IMR-90 (cell line): ENCODE measurements around the gene GLTPD2. TPM values are rescaled to one million over a fixed set of nuclear protein-coding genes. Genes with fewer than 3 reads are reported as not detected.

Experiments
- ATAC-seq: fragments of 200-7000 bp; cut with Tn5 transposase; 2 replicates; pipeline ENCODE4 v1.9.1; 2020; ENCODE audit warnings: low read depth, mild to moderate bottlenecking, moderate library complexity
- BruUV-seq: library from RNA; stranded (reverse); fragments of 400-500 nt; replicated peaks from 2 replicates; lab custom pipeline; 2021; lab: Mats Ljungman, UMichigan
- CTCF ChIA-PET: fragments of 300-600 bp; formaldehyde crosslinking; extraction: SDS; loops from one replicate; lab custom pipeline; 2021; ENCODE audit warnings: antibody characterized with exemption; lab: Yijun Ruan, JAX
- POLR2A ChIA-PET: fragments of 300-600 bp; sonication (Branson Sonifier 250); formaldehyde crosslinking; loops from one replicate; lab custom pipeline; 2022; ENCODE audit warnings: antibody characterized with exemption; ENCODE audit not compliant: unreplicated experiment; lab: Charles Lee
- DNase-seq: peaks from one replicate; pipeline ENCODE4 v3.0.0; 2013
- H2AFZ ChIP-seq: replicated peaks from 2 replicates; pipeline ENCODE3; 2013; ENCODE audit warnings: low read length, mild to moderate bottlenecking; ENCODE audit not compliant: poor library complexity
- H2AK5ac ChIP-seq: 2 replicates; pipeline ENCODE4 v1.6.1; 2013; ENCODE audit warnings: low read depth, low read length, inconsistent platforms
- H2AK9ac ChIP-seq: replicated peaks from 2 replicates; pipeline ENCODE3; 2013; ENCODE audit warnings: mild to moderate bottlenecking, low read depth, low read length, moderate library complexity; ENCODE audit not compliant: poor library complexity
- H2BK120ac ChIP-seq: 2 replicates; pipeline ENCODE4 v1.6.1; 2013; ENCODE audit warnings: low read depth, low read length, inconsistent platforms
- H2BK15ac ChIP-seq: 3 replicates; pipeline ENCODE4 v1.6.1; 2013; ENCODE audit warnings: low read depth, low read length, inconsistent platforms
- H2BK20ac ChIP-seq: 2 replicates; pipeline ENCODE4 v1.6.1; 2013; ENCODE audit warnings: low read depth, mild to moderate bottlenecking, inconsistent platforms, low read length, moderate library complexity
- H2BK5ac ChIP-seq: 2 replicates; pipeline ENCODE4 v1.6.1; 2013; ENCODE audit warnings: mild to moderate bottlenecking, low read depth, low read length, inconsistent platforms; ENCODE audit not compliant: poor library complexity, severe bottlenecking
- H3K14ac ChIP-seq: replicated peaks from 2 replicates; pipeline ENCODE4 v1.6.1; 2013; ENCODE audit warnings: low read depth, low read length, inconsistent platforms
- H3K18ac ChIP-seq: 2 replicates; pipeline ENCODE4 v1.6.1; 2013; ENCODE audit warnings: low read depth, low read length, control low read depth
- H3K23ac ChIP-seq: 2 replicates; pipeline ENCODE4 v1.6.1; 2013; ENCODE audit warnings: low read depth, low read length, inconsistent platforms
- H3K27ac ChIP-seq: 2 replicates; pipeline ENCODE4 v1.5.1; 2013; ENCODE audit warnings: mild to moderate bottlenecking, control low read depth, low read length; ENCODE audit not compliant: insufficient read depth
- H3K27me3 ChIP-seq: 2 replicates; pipeline ENCODE4 v1.6.1; 2013; ENCODE audit warnings: low read length; ENCODE audit not compliant: control insufficient read depth, insufficient read depth
- H3K36me3 ChIP-seq: 2 replicates; pipeline ENCODE4 v1.6.1; 2013; ENCODE audit warnings: low read length, mixed read lengths; ENCODE audit not compliant: control insufficient read depth, insufficient read depth
- H3K4ac ChIP-seq: 2 replicates; pipeline ENCODE4 v1.6.1; 2013; ENCODE audit warnings: low read depth, low read length, inconsistent platforms
- H3K4me1 ChIP-seq: 2 replicates; pipeline ENCODE4 v1.6.1; 2013; ENCODE audit warnings: low read length, mixed read lengths; ENCODE audit not compliant: control insufficient read depth, insufficient read depth
- H3K4me2 ChIP-seq: 2 replicates; pipeline ENCODE4 v1.6.1; 2013; ENCODE audit warnings: low read depth, mild to moderate bottlenecking, control low read depth, low read length, moderate library complexity
- H3K4me3 ChIP-seq: 2 replicates; pipeline ENCODE4 v1.5.1; 2013; ENCODE audit warnings: low read depth, mild to moderate bottlenecking, control low read depth, low read length, moderate library complexity; ENCODE audit not compliant: insufficient read depth
- H3K56ac ChIP-seq: 2 replicates; pipeline ENCODE4 v1.6.1; 2013; ENCODE audit warnings: low read length, inconsistent platforms; ENCODE audit not compliant: insufficient read depth; ENCODE audit errors: extremely low read depth
- H3K79me1 ChIP-seq, 2 experiments: 2 replicates each; pipeline ENCODE4 v1.6.1; 2013; ENCODE audit warnings: low read length in 2 of 2, inconsistent platforms in 1 of 2, low read depth in 1 of 2
- H3K9ac ChIP-seq: 2 replicates; pipeline ENCODE4 v1.6.1; 2013; ENCODE audit warnings: low read depth, low read length, control low read depth
- H3K9me1 ChIP-seq: 2 replicates; pipeline ENCODE4 v1.6.1; 2013; ENCODE audit warnings: low read length, inconsistent platforms; ENCODE audit not compliant: insufficient read depth
- H3K9me3 ChIP-seq: 2 replicates; pipeline ENCODE4 v1.6.1; 2013; ENCODE audit warnings: low read length; ENCODE audit not compliant: control insufficient read depth, insufficient read depth
- H4K20me1 ChIP-seq: 2 replicates; pipeline ENCODE4 v1.6.1; 2013; ENCODE audit warnings: low read length, inconsistent platforms; ENCODE audit not compliant: insufficient read depth
- H4K5ac ChIP-seq: 2 replicates; pipeline ENCODE4 v1.6.1; 2013; ENCODE audit warnings: mild to moderate bottlenecking, low read depth, low read length, control low read depth
- H4K8ac ChIP-seq, 2 experiments: 2 replicates each; pipeline ENCODE4 v1.6.1; 2013; ENCODE audit warnings: low read depth in 2 of 2, low read length in 2 of 2, control low read depth in 1 of 2, inconsistent platforms in 1 of 2
- H4K91ac ChIP-seq: 2 replicates; pipeline ENCODE4 v1.6.1; 2013; ENCODE audit warnings: low read depth, low read length, inconsistent platforms; ENCODE audit not compliant: insufficient read depth
- BHLHE40 ChIP-seq: fragments of 150-350 bp; IDR thresholded peaks from 2 replicates; pipeline ENCODE4 v1.6.1; 2016; ENCODE audit warnings: mild to moderate bottlenecking, low read depth, low read length
- CEBPB ChIP-seq: IDR thresholded peaks from 2 replicates; pipeline ENCODE4 v1.6.1; 2012; ENCODE audit warnings: low read depth, low read length, improper control_type of control experiment
- CHD1 ChIP-seq: IDR thresholded peaks from 2 replicates; pipeline ENCODE4 v1.6.1; 2012; ENCODE audit warnings: low read depth, low read length, improper control_type of control experiment
- CTCF ChIP-seq: conservative IDR thresholded peaks from 2 replicates; pipeline ENCODE4 v1.5.1; 2012; ENCODE audit warnings: mild to moderate bottlenecking, low read depth, low read length, improper control_type of control experiment
- ELK1 ChIP-seq: fragments of 150-350 bp; IDR thresholded peaks from 2 replicates; pipeline ENCODE4 v1.6.1; 2016; ENCODE audit warnings: low read depth, mild to moderate bottlenecking, low read length, moderate library complexity, borderline replicate concordance
- FOS ChIP-seq: fragments of 150-350 bp; IDR thresholded peaks from 2 replicates; pipeline ENCODE4 v1.6.1; 2016; ENCODE audit warnings: low read depth, low read length
- MAFK ChIP-seq: IDR thresholded peaks from 2 replicates; pipeline ENCODE4 v1.6.1; 2012; ENCODE audit warnings: low read depth, low read length, improper control_type of control experiment
- MAZ ChIP-seq: IDR thresholded peaks from 2 replicates; pipeline ENCODE4 v1.6.1; 2012; ENCODE audit warnings: low read depth, mild to moderate bottlenecking, low read length, improper control_type of control experiment, moderate library complexity, borderline replicate concordance
- MXI1 ChIP-seq: IDR thresholded peaks from 2 replicates; pipeline ENCODE4 v1.6.1; 2012; ENCODE audit warnings: low read depth, mild to moderate bottlenecking, low read length, moderate library complexity, borderline replicate concordance
- NFE2L2 ChIP-seq: fragments of 150-350 bp; IDR thresholded peaks from 2 replicates; pipeline ENCODE4 v1.6.1; 2016; ENCODE audit warnings: low read depth, mild to moderate bottlenecking, low read length
- POLR2A ChIP-seq: IDR thresholded peaks from 2 replicates; pipeline ENCODE4 v1.6.1; 2012; ENCODE audit warnings: mild to moderate bottlenecking, low read depth, low read length
- RAD21 ChIP-seq: IDR thresholded peaks from 2 replicates; pipeline ENCODE4 v1.6.1; 2012; ENCODE audit warnings: low read length, improper control_type of control experiment
- RCOR1 ChIP-seq: IDR thresholded peaks from 2 replicates; pipeline ENCODE4 v1.6.1; 2012; ENCODE audit warnings: mild to moderate bottlenecking, low read length, improper control_type of control experiment; ENCODE audit not compliant: insufficient replicate concordance
- RFX5 ChIP-seq: IDR thresholded peaks from 2 replicates; pipeline ENCODE4 v1.8.0; 2012; ENCODE audit warnings: low read depth, mild to moderate bottlenecking, low read length, moderate library complexity
- SMC3 ChIP-seq: fragments of 150-350 bp; IDR thresholded peaks from 2 replicates; pipeline ENCODE4 v1.6.1; 2016; ENCODE audit warnings: low read depth, mild to moderate bottlenecking, antibody characterized with exemption, low read length, moderate library complexity
- USF2 ChIP-seq: fragments of 150-350 bp; IDR thresholded peaks from 2 replicates; pipeline ENCODE4 v1.6.1; 2017; ENCODE audit warnings: mild to moderate bottlenecking, antibody characterized with exemption, low read length, low read depth
- WGBS, 2 experiments: methylation state at CpG; one replicate each; pipeline versions ENCODE4 v1.1.5 to v1.1.7; 2013; ENCODE audit warnings: missing lambda C conversion rate in 2 of 2; ENCODE audit not compliant: insufficient read length in 1 of 2; ENCODE audit errors: extremely low coverage in 2 of 2; 5-methylcytosine and 5-hydroxymethylcytosine counted together
- dilution Hi-C: fragments of 300-500 bp; cut with HindIII; formaldehyde crosslinking; loops from one replicate; pipeline ENCODE4 v1.14.3; 2018; ENCODE audit warnings: low sequenced_read_pairs; ENCODE audit not compliant: unreplicated experiment
- in situ Hi-C: fragments of 300-500 bp; cut with MboI; formaldehyde crosslinking; loops from 3 replicates; pipeline ENCODE4 v1.14.3; 2019; ENCODE audit warnings: low sequenced_read_pairs, inconsistent platforms, mixed read lengths
- intact Hi-C: fragments of 100-400 bp; cut with micrococcal nuclease; formaldehyde crosslinking; loops from 2 replicates; pipeline ENCODE4 v1.10.0; 2022
- polyA plus RNA-seq, 3 experiments: library from polyadenylated mRNA; depleted of rRNA; stranded (reverse); fragments of >200 nt; gene quantifications; 2 replicates each; pipeline ENCODE4 v1.2.3, GENCODE V29; 2012; ENCODE audit warnings: low replicate concordance in 1 of 3
- total RNA-seq: library from RNA; depleted of rRNA; stranded (reverse); fragments of >200 nt; gene quantifications from 2 replicates; pipeline ENCODE4 v1.2.3, GENCODE V29; 2012

Gene GLTPD2
- total and polyA plus RNA-seq, 2 of the 4 experiments (the other 2 are of a cell fraction), result not detected

- Histone ChIP-seq H3K79me1 (no peaks in the 10 kb centered on the region), H2BK15ac (no peak overlapping the region), H3K9me3 (no peaks in the 10 kb centered on the region), H4K5ac (no peak overlapping the region), H3K4me1 (peaks cover 3% of the 10 kb centered on the region; the same call in 1 of the 2 replicates), H3K36me3 (no peaks in the 10 kb centered on the region), H4K20me1 (no peaks in the 10 kb centered on the region), H3K56ac (no peak overlapping the region), H3K4me3 (no peak overlapping the region), H3K18ac (no peak overlapping the region), H3K27ac (no peak overlapping the region), H4K8ac (no peak overlapping the region), H2AK9ac (no peak overlapping the region), H3K9me1 (no peaks in the 10 kb centered on the region), H3K14ac (no peak overlapping the region), H3K9ac (no peak overlapping the region), H2BK120ac (no peak overlapping the region), H2AK5ac (no peak overlapping the region), H3K27me3 (peaks cover 48% of the 10 kb centered on the region), H3K23ac (no peak overlapping the region), H4K91ac (no peak overlapping the region), H3K4ac (no peak overlapping the region), H3K4me2 (no peak overlapping the region), H2BK5ac (no peak overlapping the region), H2AFZ (no peak overlapping the region), H2BK20ac (no peak overlapping the region)
- DNase-seq (no peak), ATAC-seq (no peak)
- in situ Hi-C loops (no loop called here), dilution Hi-C loops (no loop called here), intact Hi-C loops (no loop called here)
- POLR2A ChIA-PET, result no interaction called here
- CTCF ChIA-PET, result interaction anchor here (1.0 kb wide), 1 partner anchor 10 kb away, joined by 3 read pairs; no protein-coding TSS in a partner anchor
- TF ChIP-seq NFE2L2, result no peak
- TF ChIP-seq CTCF, result no peak
- TF ChIP-seq RFX5, result no peak
- TF ChIP-seq SMC3, result no peak
- TF ChIP-seq RCOR1, result no peak
- TF ChIP-seq FOS, result no peak
- no peak for TF ChIP-seq USF2
- no peak for TF ChIP-seq CHD1
- no peak for TF ChIP-seq MAFK
- no peak for TF ChIP-seq MAZ
- TF ChIP-seq BHLHE40, result no peak
- no peak for TF ChIP-seq RAD21
- TF ChIP-seq ELK1, result no peak
- TF ChIP-seq MXI1, result no peak
- TF ChIP-seq CEBPB, result no peak
- TF ChIP-seq POLR2A, result no peak
- no TSS peak for BruUV-seq
- 30% methylated on average over 3 of the region's 11 CpGs; no CpG with 5 or more reads in 1 of the 2 experiments for WGBS, 2 experiments
These were observed 8.3 kb upstream of the GLTPD2 start for GRCh38 chr17:4780325-4780955.
